Hematopoietic multipotent progenitor cell treated with erythropoietin and hydrocortisone succinate and interleukin-3 and kit ligand, for 17 days (in vitro differentiated cells): Measurements from ENCODE around the gene ZNF800.

Experiments used
- DNase-seq: peaks from one replicate; pipeline ENCODE4 v3.0.0-alpha.2; 2015; ENCODE audit warnings: low spot score

The ZNF800 gene

GRCh38 chr7:127347567-127348246 is 44.8 kb downstream of the ZNF800 start:
- peak; percentile 72 for DNase-seq

GRCh38 chr7:127346575-127347256 is 45.8 kb downstream of the ZNF800 start:
- no peak for DNase-seq

- no peak for DNase-seq
These were observed 49.9 kb downstream of the ZNF800 start for GRCh38 chr7:127342596-127342995.

DNA sequence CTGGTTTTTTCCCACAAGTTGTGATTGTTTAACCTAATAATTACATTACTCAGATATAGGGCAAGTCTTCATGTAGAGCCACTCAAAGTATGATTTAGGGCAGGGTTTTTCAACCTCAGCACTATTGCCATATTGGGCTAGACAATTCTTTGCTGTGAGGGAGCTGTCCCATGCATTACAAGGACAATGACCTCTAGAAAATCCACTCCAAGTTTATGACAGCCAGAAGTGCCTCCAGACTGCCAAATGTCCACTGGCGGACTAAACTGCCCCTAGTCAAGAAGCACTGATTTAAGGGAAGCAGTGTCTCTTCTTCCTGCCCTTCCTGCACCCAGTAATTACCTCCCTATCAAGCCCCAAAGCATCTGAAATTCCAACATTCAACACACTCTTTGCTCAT is 54.4 kb downstream of the ZNF800 start:
- no peak for DNase-seq

GRCh38 chr7:127337581-127337980 is 54.9 kb downstream of the ZNF800 start:
- DNase-seq, result no peak

- no peak for DNase-seq
These were observed 56.0 kb downstream of the ZNF800 start for GRCh38 chr7:127336458-127336857.

GRCh38 chr7:127332880-127333279 is 59.6 kb downstream of the ZNF800 start:
- no peak for DNase-seq

DNA sequence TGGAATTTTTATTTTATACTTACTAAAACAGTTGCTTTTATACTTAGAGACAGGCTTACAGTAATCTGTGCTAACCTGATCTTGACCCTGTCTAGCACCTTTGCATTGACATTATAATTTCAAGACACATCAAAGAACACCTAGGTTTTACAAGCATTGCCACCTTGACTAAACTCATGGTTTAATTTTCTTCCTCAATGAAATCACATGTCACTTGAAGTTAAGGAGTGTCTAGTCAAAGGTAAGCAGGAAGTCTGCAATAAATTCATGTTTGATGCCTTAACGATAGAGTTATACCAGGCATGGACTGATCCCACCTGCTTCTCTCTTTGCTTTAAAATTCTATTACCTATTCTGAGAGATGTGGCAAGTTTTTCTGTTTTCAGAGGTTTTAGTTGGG is 62.4 kb downstream of the ZNF800 start:
- DNase-seq, result no peak

DNA sequence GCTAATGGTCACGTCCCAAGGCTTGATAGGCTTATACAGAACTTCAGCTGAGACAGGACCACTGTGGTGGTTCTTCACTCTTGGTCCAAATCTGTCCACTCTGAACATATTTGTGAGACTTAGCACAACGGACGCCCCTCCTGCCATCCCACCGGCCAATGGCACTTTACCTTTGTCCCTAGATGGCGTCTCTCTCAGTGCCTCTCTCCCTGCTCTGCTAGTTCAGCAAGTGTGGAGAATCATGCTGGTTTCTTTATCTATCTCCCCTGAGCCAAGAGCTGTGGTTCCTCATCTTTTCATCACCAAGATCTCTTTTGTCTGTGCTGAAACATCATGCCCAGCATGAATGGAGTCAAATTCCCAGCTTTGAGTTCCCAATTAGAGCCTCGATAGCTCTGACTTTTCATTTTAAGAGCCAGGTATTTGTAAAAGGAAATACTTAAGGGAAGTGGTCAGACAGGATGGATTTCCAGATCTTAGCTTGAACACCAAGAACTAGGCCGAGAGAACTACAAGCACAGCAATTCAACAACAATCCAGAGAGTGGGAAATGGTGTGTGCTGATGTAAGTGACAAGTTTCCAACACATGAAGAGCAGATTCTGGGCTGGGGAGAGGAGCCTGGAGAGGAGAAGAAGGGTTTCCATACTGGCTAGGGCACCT is 69.5 kb downstream of the ZNF800 start:
- no peak for DNase-seq

- no peak for DNase-seq
These were observed 70.2 kb downstream of the ZNF800 start for GRCh38 chr7:127322351-127322750.

DNA sequence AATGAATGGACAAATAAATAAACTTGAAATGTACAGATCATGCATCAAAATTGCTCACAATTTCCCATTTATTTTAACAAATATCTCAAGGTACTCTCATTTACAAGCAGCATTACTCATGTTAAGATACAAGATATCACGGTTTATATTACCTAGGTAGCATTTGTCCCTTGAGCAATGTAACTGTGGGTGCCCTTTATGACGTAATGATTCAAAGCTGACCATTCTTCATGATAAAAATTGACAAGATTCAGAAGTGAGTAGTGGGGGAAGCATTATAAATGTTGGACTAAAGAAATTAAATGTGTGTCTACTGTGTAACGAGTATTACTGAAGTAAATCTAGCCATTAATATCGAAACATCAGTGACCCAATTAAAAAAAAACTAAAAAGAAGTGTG is 71.5 kb downstream of the ZNF800 start:
- DNase-seq, result no peak
